NCI-H1694 (cell line): ENCODE results near the gene STAP2.

Source experiments
- DNase-seq: peaks from one replicate; lab custom pipeline; 2025; lab: John Stamatoyannopoulos, UW

The STAP2 gene, protein sequence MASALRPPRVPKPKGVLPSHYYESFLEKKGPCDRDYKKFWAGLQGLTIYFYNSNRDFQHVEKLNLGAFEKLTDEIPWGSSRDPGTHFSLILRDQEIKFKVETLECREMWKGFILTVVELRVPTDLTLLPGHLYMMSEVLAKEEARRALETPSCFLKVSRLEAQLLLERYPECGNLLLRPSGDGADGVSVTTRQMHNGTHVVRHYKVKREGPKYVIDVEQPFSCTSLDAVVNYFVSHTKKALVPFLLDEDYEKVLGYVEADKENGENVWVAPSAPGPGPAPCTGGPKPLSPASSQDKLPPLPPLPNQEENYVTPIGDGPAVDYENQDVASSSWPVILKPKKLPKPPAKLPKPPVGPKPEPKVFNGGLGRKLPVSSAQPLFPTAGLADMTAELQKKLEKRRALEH

DNA sequence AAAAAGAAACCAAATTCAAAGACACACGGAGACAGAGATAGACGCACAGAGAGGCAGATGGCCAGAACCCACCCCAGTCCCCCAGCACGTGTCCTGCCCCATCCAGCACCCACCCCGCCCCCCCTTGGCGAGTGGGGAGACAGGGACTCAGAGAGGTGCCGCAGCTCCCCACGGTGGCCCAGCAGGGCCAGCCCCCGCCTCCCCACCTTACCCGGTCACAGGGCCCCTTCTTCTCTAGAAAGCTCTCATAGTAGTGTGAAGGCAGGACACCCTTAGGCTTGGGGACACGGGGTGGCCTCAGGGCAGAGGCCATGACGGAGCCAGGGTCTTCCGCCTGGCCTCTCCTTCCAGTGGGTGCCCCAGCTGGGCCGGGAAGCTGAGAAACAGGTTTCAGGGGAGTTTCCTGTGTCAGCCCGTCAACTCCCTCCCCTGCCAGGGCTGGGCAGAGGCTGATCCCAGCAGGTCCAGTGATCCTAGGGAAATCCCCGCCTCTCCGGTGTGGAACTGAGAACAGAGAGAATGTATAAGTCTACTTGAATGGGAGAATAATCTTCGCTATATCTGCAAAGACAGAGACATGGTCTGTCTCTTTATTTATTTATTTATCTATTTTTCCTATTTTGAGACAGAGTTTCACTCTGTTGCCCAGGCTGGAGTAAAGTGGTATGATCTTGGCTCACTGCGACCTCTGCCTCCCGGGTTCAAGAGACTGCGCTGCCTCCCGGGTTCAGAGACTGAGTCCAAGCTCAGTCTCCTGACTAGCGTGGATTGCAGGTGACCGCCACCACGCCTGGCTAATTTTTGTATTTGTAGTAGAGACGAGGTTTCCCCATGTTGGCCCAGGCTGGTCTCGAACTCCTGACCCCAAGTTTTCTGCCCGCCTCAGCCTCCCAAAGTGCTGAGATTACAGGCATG lies at the start of gene STAP2:
Gene STAP2 (minus strand): TSS at position 387 of the 915 bp plus-strand sequence. CDS start 74 bp downstream, at position 313.
- DNase-seq = no peak

- DNase-seq = no peak
These were observed 47.6 kb upstream of the STAP2 start for GRCh38 chr19:4386041-4386782.

- no peak for DNase-seq
These were observed 46.8 kb upstream of the STAP2 start for GRCh38 chr19:4385291-4386040.

GRCh38 chr19:4380254-4380727 lies 41.7 kb upstream of the STAP2 start:
- no peak for DNase-seq

- no peak for DNase-seq
These were observed 41.0 kb upstream of the STAP2 start for GRCh38 chr19:4379383-4380253.

- no peak for DNase-seq
These were observed 40.3 kb upstream of the STAP2 start for GRCh38 chr19:4378886-4379285.

GRCh38 chr19:4376991-4377781 lies 38.6 kb upstream of the STAP2 start:
- no peak for DNase-seq

DNA sequence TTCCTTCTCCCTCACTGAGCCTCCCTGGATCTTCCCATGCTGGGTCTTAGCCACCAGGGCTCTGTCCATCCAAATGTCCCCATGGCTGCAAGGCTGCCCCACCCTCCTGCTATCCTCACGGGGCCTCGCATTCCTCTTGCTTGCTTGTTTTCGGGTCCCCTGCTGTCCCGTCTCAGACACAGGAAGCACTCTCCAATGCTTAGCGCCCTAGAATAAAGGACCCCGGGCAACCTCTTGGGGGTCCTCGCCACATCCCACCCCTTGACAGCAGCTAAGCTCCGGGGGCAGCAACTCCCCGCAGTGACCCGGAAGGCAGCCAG lies 38.0 kb upstream of the STAP2 start:
- no peak for DNase-seq

DNA sequence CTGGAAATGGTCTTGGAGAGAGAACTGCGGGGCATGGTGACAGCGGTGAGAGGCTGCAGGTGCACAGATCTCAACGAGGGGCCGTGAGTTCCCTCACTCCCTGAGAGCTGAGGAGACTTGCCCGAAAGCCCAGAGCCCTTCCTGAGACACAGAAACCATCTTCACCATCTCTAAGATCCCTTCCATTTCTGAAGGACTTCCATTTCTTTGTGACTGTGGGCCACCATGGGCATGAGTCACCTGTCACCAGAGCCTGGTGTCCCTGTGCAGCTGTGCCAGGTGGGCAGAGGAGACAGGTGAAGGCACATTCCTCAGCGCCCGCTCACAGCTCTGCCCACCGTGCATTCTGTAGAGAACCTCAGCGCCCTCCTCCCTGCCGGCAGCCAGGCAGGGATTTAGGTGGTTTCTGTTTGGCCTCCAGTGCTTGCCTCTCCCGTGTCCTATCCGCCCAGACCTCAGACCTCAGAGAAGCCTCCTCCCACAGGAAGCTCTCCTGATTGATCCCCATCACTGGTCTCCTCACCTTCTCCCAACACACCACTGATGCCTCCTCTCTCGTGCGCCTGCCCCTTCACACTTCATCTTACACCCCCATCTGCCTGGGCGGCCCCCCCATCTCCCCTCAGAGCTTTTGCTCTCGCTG lies 37.5 kb upstream of the STAP2 start:
- DNase-seq = no peak

DNA sequence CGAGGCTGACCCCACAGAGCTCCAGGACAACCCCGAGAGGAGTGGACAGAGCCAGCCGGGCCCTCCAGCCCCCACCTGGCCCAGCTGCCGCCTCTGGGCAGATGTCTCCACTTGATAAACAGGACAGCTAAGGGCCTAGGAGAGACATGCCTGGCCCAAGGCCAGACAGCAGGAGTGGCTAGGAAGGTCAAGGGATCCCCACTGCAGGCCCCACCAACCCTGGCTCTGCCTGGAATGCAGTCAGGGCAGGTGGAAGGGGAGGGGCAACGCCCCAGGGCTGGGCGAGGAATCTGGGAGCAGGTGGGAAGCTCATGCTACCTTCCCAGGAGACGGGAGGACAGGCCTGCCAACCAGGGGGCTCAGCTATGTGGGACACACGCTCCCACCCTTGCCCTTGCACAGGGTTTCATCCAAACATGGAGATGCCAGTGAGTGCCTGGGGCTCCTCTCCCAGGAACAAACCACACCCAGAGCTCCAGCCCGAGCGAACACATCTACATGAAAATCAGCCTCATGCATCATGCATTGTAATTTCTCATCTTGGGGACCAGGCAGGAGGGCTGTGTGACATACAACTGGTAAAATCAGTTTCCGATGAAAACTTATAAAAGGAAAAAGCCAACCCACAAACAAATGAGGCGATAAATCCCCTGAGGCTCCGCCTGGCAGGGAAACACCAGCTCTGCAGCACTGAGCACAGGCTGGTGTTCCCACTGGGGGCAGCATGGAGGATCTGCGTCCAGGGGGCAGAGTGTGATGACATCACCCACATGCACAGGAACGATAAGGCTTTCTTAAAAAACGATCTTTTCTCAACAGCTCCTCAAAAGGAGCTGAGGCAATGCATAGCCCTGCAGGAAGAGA lies 36.8 kb upstream of the STAP2 start:
- DNase-seq = peak; percentile 25

DNA sequence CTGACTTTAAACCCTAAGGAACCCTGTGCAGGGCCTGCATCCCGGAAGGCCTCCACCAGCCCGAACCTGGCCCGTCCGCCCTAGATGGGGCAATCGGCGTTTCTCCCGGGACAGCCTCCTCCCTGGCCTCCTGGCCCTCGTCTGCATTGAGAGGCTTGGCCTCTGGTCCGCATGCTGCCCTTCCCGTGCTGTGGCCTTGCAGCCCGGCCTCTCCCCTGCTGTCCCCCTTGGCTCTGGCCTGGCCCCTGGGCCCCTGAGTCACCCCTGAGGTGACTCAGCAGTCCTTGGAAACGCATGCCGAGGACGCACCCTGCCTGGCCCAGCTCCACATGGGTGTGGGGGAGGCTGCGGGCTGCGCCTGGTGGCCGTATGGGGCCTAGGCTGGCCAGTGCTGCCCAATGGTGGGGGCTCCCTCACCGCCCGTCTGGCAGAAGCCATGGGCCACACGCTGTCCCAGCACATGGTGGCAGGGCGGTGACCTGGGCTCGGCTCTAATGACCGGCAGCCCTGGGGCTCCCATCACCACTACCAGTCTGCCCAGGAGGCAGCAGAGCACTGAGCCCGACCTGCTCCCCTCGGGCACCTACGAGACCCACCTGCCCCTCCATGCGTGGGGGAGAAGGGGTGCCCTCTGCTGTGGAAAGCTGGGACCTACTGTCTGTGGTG lies 36.0 kb upstream of the STAP2 start:
- DNase-seq = no peak

- DNase-seq = no peak
These were observed 35.2 kb upstream of the STAP2 start for GRCh38 chr19:4373601-4374497.

DNA sequence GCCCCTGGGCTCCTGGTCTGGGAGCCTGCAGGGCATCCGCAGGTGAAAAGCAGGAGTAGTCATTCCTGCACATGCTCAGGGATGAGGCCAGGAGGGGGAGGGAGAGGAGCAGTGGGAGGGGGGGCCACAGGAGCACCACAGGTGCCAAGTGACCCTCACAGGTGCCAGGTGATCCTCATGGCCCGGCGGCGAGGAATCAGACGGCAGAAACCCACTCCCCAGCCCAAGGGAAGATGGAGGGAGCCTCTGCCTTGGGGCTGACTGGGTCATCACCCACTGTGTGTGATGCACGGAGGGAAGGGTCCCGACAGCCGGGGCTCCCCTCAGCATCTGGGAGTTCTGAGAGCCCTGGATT lies 34.4 kb upstream of the STAP2 start:
- DNase-seq = no peak

DNA sequence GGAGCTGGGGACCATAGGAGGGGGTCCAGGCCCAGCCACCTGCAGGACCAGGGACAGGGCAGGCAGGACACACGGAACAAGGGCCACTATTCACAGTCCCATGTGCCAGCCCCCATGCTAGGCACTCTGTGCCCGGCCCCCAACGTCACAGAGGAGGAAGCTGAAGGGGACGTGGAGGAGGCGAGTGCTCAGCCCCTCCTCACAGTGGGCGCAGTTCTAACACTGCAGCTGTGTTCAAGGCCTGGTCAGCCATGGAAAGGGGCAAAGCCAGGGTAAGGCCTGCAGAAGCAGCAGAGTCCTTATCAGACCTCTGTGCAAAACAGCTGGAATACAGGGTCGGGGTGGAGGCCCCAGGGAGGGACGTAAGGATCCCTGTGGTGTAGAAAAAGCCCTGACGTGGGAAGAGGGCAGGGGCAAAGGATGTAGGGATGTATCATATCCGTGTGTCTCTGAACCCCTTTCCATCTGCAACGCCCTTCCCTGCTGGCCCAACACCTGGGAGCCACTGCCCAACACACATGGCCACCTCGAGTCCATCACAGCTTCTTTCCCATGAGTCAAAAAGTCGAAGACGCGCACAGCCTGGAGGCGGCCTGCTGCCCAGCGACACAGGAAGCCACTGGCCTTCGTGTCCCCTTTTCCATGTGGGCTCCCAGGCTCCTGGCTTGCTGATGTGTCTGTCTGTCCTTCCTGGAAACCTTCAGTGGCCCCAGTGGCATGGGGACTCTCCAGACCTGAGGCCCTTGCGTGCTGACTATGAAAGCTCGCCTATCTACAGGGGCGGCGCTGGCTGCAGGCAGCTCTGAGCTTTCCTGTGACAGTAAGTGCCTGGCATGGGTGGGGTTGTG lies 33.8 kb upstream of the STAP2 start:
- DNase-seq = no peak

DNA sequence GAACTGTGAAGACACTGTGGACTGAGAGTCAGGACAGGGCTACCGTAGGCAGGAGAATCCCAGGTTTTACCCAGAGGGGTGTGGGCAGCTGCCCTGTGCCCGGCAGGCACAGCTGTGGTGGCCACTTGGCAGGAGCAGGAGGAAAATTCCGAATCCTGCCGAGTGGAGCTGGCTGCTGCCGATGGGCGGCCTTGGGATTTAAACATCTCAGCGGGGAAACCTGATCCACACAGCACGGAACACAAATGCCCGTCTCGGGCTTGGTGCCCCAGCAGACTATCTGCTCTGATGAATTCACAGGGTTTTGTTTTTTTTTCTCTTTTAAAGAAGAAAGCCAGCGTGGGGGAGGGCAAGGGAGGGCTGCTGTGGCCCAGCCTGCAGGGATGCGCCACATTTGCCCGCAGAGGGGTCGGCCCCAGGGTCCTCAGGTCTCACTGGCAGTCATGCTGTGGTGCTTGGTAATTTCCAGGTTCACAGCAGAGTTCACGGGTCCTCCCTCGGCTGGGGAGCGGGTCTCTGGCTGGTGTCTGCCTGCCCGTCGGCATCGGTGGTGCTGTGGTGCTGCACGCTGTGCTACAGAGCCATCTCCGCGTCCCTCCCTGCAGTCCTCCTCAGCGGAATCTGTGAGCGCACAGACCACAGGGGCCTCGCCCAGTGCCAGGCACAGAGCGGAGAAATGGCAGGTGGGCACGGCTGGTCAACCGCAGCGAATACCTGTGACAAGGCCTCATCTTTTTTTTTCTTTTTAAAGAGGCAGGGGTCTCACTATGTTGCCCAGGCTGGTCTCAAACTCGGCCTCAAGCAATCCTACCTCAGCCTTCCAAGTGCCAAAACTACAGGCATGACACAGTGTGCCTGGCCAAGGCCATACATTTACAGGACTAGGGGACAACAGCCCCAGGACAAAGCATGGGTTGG lies 32.9 kb upstream of the STAP2 start:
- DNase-seq = no peak
